ENCODE data around the gene AP2A1.

DNA sequence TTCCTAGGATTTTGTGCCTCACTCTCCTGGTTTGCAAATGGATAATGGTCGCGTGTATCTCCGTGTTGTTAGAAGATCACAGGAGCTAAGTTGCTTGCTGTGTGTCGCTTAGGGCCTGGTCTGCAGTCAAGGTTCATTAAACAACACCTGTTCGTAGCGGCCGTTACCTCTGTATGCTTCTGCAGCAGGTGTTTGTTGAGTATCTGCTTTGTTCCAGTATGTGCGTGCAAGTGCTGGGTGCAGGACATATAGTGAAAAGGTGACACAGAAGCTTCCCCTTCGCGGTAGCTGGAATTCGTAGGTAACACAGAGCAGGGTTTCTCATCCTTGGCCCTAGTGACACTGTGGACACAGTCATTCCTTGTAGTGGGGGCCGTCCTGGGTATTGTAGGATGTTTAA, 56.7 kb downstream of the AP2A1 start:
- TF ChIP-seq TAF1 (IDR thresholded peaks at IDR 0.05; ENCODE audit: borderline replicate concordance, insufficient read depth, low read length) (no peak), POLR2AphosphoS5 (IDR thresholded peaks at IDR 0.05; ENCODE audit: low read depth, low read length) (no peak)

All from PFSK-1 (cell line).